Skeletal muscle tissue (tissue), 4 donors: ENCODE measurements around the gene BLACAT1. TPM values are rescaled to one million over a fixed set of nuclear protein-coding genes. Genes with fewer than 3 reads are reported as not detected.

ENCODE experiments used
- H3K27ac ChIP-seq: one replicate; pipeline ENCODE4 v1.7.0; 2013; ENCODE audit warnings: mild to moderate bottlenecking, low read depth, low read length, inconsistent platforms
- H3K27me3 ChIP-seq, 3 donors: one replicate each; pipeline ENCODE4 v1.7.0; 2013; ENCODE audit warnings: low read length in 3 of 3; ENCODE audit not compliant: control insufficient read depth in 3 of 3, insufficient read depth in 3 of 3
- H3K36me3 ChIP-seq, 3 donors: one replicate each; pipeline ENCODE4 v1.7.0; 2013; ENCODE audit warnings: low read length in 3 of 3; ENCODE audit not compliant: control insufficient read depth in 3 of 3, insufficient read depth in 3 of 3
- H3K4me1 ChIP-seq, 3 donors: one replicate each; pipeline ENCODE4 v1.7.0; 2013; ENCODE audit warnings: low read length in 3 of 3, mild to moderate bottlenecking in 3 of 3; ENCODE audit not compliant: control insufficient read depth in 3 of 3, insufficient read depth in 3 of 3
- H3K4me3 ChIP-seq, 3 donors: one replicate each; pipeline ENCODE4 v1.7.0; 2013; ENCODE audit warnings: low read length in 3 of 3
- H3K9ac ChIP-seq, 3 donors: one replicate each; pipeline ENCODE4 v1.7.0; 2013; ENCODE audit warnings: low read length in 3 of 3, mild to moderate bottlenecking in 3 of 3, moderate library complexity in 2 of 3, low read depth in 1 of 3
- H3K9me3 ChIP-seq, 3 donors: one replicate each; pipeline ENCODE4 v1.7.0; 2013; ENCODE audit warnings: low read length in 3 of 3; ENCODE audit not compliant: control insufficient read depth in 3 of 3
- total RNA-seq: library from RNA; depleted of rRNA; stranded (reverse); fragments of >200 nt; gene quantifications from one replicate; pipeline ENCODE4 v1.2.3, GENCODE V29; 2014
- donor health status: Osteomylitis.

Gene BLACAT1
- total RNA-seq, 1 donor from 2014 or later, result not detected

DNA sequence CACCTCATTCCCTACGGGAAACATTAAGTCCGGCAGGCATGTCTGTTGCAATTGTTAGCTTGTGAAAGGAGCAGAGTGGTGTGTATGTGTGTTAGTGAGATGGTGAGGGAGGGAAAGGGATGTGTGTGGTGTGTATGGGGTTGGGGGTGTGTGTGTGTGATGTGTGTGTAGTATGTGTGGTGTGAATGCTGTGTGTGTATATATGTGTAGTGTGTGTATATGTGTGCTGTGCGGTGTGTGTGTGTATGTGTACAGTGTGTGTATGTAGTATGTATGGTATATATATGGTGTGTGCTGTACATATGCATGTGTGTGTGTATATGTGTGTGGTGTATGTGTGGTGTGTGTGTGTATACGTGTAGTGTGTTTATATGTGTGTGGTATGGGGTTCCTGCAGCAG lies 20.8 kb upstream of the BLACAT1 start:
- Histone ChIP-seq H3K27ac (no peak overlapping the region), H3K4me3 (no peak overlapping the region), H3K9me3 (peaks cover 0 to 5% (median 0%) of the 10 kb centered on the region in 3 donors), H3K36me3 (no peaks in the 10 kb centered on the region), H3K4me1 (no peaks in the 10 kb centered on the region), H3K9ac (no peak overlapping the region), H3K27me3 (peaks cover 32 to 42% (median 35%) of the 10 kb centered on the region in 3 donors)

DNA sequence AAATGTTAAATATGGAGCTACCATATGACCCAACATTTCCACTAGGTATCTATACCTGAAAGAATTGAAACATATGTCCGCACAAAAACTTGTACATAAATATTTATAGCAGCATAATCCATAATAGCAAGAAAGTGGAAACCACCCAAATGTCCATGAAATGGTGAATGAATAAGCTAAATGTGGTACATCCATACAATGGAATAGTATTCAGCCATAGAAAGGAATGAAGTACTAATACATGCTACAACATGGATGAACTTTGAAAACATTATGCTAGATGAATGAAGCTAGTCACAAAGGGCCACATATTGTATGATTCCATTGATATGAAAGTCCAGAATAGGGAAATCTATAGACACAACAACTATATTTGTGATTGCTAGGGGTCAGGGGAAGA lies 20.0 kb upstream of the BLACAT1 start:
- no peak overlapping the region for H3K27ac ChIP-seq
- no peaks in the 10 kb centered on the region for H3K36me3 ChIP-seq
- H3K9ac ChIP-seq, result no peak overlapping the region
- H3K27me3 ChIP-seq, result peaks cover 26 to 38% (median 29%) of the 10 kb centered on the region in 3 donors
- H3K4me3 ChIP-seq, result no peak overlapping the region
- no peaks in the 10 kb centered on the region for H3K4me1 ChIP-seq
- peaks cover 0 to 5% (median 0%) of the 10 kb centered on the region in 3 donors for H3K9me3 ChIP-seq

DNA sequence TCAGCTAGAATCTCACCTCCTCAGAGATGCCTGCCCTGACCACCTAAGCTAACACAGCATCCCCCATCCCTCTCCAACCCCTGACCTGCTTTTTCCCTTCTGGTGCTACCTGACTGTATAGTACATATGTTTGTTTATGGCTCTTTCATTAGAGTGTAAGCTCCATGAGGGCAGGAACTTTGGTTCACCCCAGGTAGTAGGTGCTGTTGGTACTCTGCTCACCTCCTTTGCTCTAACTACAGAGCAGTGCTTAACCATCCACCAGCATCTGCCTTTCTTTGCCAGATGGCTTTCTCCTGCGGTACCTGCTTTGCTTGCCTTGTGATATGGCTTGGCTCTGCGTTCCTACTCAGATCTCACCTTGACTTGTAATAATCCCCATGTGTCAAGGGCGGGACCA lies 18.7 kb upstream of the BLACAT1 start:
- H3K4me3 ChIP-seq, result no peak overlapping the region
- peaks cover 18 to 37% (median 21%) of the 10 kb centered on the region in 3 donors for H3K27me3 ChIP-seq
- no peaks in the 10 kb centered on the region for H3K36me3 ChIP-seq
- peaks cover 0 to 5% (median 0%) of the 10 kb centered on the region in 3 donors for H3K9me3 ChIP-seq
- no peak overlapping the region for H3K27ac ChIP-seq
- H3K9ac ChIP-seq, result no peak overlapping the region
- H3K4me1 ChIP-seq, result no peaks in the 10 kb centered on the region

DNA sequence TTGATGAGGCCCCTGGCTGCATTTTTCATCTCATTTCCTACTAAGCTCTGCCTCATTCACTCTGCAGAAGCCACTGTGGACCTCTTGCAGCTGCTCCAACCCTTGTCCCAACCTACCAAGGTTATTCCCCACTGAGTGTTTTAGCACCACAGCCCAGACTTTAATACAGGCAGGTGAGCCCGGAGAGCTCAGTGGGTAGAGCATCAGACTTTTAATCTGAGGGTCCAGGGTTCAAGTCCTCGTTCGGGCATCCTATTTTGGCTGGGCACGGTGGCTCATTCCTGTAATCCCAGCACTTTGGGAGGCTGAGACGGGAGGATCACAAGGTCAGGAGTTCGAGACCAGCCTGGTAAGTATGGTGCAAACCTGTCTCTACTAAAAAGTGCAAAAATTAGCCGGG lies 18.1 kb upstream of the BLACAT1 start:
- Histone ChIP-seq H3K4me1 (no peaks in the 10 kb centered on the region), H3K27ac (no peak overlapping the region), H3K36me3 (no peaks in the 10 kb centered on the region), H3K4me3 (no peak overlapping the region), H3K27me3 (peaks cover 18 to 41% (median 24%) of the 10 kb centered on the region in 3 donors), H3K9me3 (peaks cover 0 to 5% (median 0%) of the 10 kb centered on the region in 3 donors), H3K9ac (no peak overlapping the region)

DNA sequence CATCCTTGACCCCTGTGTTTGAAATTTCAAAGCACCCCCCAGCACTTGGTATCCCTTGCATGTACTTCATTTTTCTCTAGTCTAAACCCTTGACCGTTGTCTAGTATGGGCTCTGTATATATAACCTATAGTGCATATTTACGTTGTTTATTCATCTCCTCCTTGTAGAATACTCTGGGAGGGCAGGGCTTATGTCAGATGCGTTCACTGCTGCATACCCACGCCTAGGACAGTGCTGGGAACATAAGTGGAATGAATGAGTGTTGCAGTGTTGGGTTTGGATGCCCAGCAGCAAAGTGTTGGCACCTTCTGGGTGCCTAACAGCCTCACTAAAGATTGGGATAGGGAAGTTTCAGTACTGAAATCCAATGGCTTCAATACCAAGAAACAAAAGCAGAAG lies 17.6 kb upstream of the BLACAT1 start:
- H3K27me3 ChIP-seq, result peaks cover 18 to 43% (median 28%) of the 10 kb centered on the region in 3 donors

DNA sequence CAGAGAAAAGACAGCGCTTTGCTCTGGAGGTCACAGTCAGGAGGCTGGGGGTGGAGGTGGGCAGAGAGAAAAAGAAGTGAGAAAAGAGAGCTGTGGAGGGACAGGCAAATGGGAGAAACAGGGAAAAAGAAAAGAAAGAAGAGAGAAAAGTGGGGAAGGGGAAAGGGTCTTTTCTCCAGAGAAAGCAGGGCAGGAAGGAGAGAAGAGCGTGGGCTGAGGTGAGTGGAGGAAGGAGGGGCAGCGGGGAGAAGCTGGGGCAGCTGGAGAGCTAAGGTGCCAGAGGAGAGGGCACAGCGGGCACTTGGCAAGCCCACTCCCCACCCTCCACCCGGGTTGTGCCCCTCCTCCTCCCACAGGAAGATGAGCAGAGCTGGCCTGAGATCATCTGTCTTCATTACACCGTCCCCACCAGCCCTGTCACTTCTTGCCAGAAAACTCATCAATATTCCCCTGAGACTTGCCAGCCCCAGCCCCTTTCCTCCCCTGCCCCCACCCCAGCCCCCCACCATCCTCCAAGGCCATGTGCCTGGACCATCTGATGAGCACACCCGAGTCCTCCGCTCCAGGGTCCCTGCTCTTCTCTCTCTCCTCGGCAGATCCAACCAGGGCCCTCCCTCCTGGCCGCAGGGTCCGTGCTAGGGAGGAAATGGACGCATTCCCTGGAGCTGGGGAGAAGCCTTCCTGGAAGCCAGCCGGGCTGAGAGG lies 17.0 kb upstream of the BLACAT1 start:
- Histone ChIP-seq H3K9ac (no peak overlapping the region), H3K27me3 (peaks cover 18 to 39% (median 28%) of the 10 kb centered on the region in 3 donors), H3K4me3 (no peak overlapping the region), H3K36me3 (no peaks in the 10 kb centered on the region), H3K27ac (no peak overlapping the region), H3K9me3 (peaks cover 0 to 5% (median 0%) of the 10 kb centered on the region in 3 donors), H3K4me1 (no peaks in the 10 kb centered on the region)

More for the DNA sequence above, 17.6 kb upstream of the BLACAT1 start:
- H3K9me3 ChIP-seq, result peaks cover 0 to 5% (median 0%) of the 10 kb centered on the region in 3 donors
- no peak overlapping the region for H3K27ac ChIP-seq
- H3K9ac ChIP-seq, result no peak overlapping the region
- no peaks in the 10 kb centered on the region for H3K4me1 ChIP-seq
- H3K4me3 ChIP-seq, result no peak overlapping the region
- H3K36me3 ChIP-seq, result no peaks in the 10 kb centered on the region

DNA sequence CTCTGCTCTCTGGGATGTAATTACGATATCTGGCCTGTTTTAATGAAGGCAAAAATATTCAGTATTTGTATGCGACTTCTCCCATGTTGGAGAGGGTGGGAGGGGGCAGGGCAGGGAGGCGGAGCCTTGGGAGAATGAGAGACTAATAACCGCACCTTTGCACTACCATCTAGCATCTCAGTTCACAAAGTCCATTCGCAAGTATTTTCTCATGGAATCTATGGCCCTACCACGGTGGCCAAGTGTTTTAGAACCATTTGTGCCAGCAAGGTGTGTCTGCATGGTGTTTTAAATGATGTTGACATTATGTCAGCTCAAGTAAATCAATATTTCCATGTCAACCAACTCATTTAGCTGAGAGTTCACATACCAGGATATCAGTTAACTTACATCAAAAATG lies 14.3 kb upstream of the BLACAT1 start:
- no peak overlapping the region for H3K9ac ChIP-seq
- peaks cover 11 to 40% (median 39%) of the 10 kb centered on the region in 3 donors for H3K27me3 ChIP-seq
- H3K4me3 ChIP-seq, result no peak overlapping the region
- H3K4me1 ChIP-seq, result peaks cover 0 to 2% (median 0%) of the 10 kb centered on the region in 3 donors
- peaks cover 0 to 3% (median 0%) of the 10 kb centered on the region in 3 donors for H3K9me3 ChIP-seq
- H3K27ac ChIP-seq, result no peak overlapping the region
- no peaks in the 10 kb centered on the region for H3K36me3 ChIP-seq

DNA sequence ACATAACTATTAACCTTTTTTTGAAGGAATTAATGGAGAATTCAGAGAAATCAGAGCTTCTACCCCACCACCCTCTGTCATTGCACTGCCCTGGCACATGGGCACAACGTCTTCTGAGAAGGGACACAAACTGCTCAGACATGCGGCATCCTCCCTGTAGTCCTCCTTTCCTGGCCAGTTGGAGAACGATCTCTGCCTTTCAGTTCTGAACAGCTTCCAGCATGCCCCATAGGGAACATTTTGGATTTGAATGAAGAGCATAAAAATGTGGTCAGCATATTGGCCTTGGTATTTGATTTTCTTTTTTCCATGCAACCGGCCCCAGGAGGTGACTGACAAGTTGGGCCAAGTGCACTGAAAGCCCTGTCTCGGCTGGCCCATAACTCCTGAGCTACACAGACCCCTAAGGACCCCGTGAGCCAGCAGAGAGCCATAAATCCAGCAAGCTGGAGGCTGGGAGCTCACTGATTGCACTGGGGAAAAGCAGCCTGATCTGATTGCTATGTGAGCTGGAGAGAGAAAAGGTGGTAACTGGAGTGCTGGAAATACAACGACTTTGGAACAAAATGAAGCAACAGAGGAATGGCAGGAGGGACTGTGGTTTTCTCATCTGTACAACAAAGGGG lies 10.9 kb upstream of the BLACAT1 start:
- Histone ChIP-seq H3K27me3 (peaks cover 9 to 37% (median 22%) of the 10 kb centered on the region in 3 donors), H3K9me3 (no peaks in the 10 kb centered on the region), H3K27ac (no peak overlapping the region), H3K4me1 (peaks cover 0 to 2% (median 0%) of the 10 kb centered on the region in 3 donors), H3K9ac (peak overlapping the region in 1 of 3 donors; percentile 33), H3K4me3 (no peak overlapping the region), H3K36me3 (no peaks in the 10 kb centered on the region)

DNA sequence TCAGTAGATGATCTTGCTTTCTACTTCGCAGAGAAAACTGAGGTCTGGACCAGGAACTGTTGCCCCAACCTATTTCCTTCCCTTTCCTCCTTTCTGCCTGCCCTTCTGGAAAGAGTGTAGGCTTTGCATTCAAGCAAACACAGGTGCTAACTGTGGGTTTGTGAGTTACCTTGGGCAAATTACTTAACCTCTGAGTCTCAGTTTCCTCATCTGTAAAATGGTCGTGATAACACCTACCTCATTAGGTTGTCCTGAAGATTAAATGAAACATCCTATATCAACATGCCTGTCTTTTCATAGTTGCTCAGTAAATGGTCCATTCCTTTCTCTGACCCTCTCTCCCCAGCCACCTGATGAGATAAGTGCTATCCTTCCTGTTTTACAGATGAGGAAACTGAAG lies 9.5 kb upstream of the BLACAT1 start:
- Histone ChIP-seq H3K4me1 (peaks cover 0 to 2% (median 0%) of the 10 kb centered on the region in 3 donors), H3K9me3 (no peaks in the 10 kb centered on the region), H3K27ac (no peak overlapping the region), H3K27me3 (peaks cover 19 to 43% (median 30%) of the 10 kb centered on the region in 3 donors), H3K9ac (no peak overlapping the region), H3K36me3 (no peaks in the 10 kb centered on the region), H3K4me3 (no peak overlapping the region)
